HG03520 (cell line): Measurements from ENCODE around the gene USH2A.

Experiments used
- ATAC-seq: cut with Tn5 transposase; IDR thresholded peaks from one replicate; pipeline ENCODE4 v1.9.1; 2021; ENCODE audit warnings: mild to moderate bottlenecking, moderate library complexity; ENCODE audit not compliant: unreplicated experiment

The USH2A gene

DNA sequence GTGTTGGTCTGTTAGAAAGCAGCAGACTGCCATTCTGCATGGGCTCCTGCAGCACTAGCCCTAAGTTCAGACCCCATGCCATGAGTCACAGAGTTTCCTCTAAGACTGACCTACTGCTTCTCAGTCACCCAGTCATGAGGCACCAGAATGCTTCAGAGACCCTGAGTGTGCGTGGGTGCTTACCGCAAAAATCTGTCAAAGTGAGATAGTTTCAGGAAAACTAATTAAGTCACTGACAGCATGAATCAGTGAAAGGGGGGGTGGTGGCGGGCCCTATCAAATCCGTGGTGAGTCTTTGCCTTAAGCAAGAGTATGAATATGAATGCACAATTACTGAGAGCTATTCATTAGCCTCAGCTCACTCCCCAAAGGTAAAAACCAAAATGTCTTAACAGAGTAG is 758.0 kb downstream of the USH2A start:
- ATAC-seq: peak; percentile 70

DNA sequence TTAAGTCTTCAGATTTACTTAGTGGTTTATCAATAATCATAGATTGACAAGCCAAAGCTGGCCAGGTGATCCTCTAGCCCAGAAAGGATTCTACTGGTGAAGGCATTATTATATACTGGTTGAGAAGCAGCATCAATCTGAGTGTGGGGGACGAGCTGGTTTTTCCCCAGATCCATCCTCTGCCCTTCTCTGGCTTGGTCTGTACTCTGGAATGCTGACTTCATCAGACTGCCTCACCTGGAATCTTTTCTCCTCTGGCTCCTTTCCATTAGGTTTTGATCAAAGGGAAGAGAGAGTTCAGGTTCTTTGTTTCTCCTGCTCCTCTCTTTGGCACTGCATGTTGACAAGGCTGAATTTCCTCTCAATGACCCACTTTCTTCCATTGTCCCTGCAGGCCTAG is 762.2 kb downstream of the USH2A start:
- no peak for ATAC-seq

- no peak for ATAC-seq
Observed at GRCh38 chr1:215660259-215660658, 763.0 kb downstream of the USH2A start.

- ATAC-seq: no peak
Observed at GRCh38 chr1:215657047-215657446, 766.2 kb downstream of the USH2A start.

DNA sequence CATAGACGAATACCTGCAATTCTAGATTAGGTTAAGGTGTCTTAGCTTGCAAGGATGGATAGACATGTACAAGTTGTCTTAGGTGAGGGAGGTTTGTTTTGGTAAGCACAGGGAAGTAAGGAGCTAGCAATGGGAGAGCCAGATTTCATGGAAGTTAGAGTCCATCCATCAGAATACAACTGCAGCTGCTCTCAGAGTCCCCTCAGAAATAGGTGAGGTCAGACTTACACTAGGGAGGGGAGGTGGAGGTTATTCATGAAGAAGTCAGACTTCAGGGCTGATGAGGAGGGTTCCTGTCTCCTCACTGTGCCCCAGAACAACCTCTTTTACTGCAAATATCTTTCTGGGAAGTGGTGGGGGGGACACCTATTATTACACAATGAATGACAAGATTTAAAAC is 770.9 kb downstream of the USH2A start:
- no peak for ATAC-seq

GRCh38 chr1:215651867-215652266 is 771.4 kb downstream of the USH2A start:
- ATAC-seq: no peak

DNA sequence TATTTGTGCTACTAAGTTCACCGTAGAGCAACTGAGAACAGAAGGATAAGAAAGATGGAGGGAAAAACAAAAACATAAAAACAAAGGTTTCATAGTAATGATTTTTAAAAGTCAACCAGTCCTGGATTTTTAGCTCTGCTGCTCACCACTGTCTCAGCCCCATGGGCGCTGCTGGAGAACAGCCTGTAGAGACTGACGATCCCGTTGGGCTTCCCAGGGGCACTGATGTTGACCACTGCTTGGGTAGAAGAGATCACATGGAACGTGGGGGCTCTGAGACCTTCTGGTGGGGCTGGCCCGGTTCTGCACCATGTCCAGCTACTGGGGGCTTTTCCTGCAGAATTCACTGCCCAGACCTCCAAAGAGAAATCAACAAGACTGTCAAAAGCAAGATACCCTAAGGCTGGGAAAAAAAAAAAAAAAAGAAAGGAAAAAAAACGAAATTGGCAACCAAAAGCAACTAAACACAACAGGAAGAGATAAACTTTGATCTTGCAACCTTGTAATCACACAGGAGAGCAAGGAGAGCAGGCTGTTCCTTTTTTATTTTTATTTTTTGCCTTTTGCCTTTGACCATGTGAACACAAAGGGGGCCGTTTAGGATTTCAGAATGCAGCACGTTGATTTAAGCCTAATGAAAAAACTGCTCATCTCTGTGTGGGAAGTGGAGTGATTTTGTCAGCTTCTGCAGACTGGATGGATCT is 772.6 kb downstream of the USH2A start:
- ATAC-seq: no peak

DNA sequence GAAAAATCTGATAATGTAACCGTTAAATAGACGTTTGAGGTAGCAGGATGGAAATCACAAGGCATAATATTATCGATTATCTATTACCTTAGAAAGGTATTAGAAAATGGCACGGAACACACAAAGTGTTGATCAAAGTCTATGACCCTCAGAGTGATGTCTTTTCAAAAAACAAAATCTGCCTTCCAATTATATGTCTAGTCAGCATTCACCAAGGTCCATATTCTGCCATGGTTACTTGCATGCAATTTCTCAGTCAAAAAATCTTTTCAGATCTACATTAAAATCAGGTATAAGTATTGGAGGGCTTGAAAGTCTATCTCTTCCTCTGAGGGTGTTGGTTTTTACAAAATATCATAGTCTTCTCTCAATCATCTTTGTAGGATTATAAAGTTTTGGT is 774.3 kb downstream of the USH2A start:
- no peak for ATAC-seq

GRCh38 chr1:215647738-215648137 is 775.5 kb downstream of the USH2A start:
- ATAC-seq: no peak

GRCh38 chr1:215645861-215646260 is 777.4 kb downstream of the USH2A start:
- no peak for ATAC-seq

DNA sequence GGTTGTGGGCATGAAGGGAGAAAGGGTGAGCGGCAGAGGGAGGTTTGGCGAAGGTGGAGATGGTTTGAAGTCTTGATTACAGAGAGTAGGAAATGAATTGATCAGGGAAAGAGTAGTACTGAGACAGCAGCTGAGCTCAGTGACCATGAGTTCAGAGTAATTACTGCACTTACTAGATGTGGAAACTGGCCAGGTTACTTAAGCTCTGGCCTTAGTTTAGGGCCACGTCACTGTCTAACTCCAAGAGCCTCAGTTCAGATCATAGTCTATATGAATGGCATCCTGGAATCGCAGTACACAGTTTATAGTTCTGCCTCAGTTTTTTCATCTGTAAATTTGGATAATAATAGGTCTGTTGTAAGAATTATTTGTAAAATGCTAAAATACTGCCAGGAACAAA is 778.1 kb downstream of the USH2A start:
- ATAC-seq: no peak

DNA sequence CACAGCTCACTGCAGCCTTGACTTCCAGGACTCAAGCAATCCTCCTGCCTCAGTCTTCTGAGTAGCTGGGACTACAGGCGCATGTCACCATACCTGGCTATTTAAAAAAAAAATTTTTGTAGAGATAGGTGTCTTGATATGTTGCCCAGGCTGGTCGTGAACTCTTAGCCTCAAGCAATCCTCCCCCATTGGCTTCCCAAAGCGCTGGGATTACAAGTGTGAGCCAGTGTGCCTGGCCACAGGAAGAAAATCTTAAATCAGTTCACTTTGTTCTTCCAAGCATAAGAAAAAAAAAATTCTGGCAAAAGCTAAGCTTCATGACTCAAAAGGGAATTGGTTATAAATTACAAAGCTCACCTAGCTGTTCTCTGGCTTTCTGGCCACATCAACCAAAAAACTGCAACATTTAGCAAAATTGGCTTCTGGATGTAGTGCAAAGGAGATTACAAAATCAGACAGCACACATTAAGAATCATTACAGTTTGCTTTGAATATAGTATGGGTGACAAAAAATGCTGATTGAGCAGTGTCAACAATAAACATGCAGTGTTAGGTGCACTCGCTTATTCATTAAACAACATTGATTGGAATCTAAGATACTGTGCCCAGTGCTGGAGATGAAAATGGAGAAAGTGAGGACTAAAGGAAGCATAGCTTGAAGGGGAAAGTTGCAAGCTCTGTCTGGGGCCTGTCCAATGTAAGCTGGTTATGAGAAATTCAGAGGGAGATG is 779.5 kb downstream of the USH2A start:
- no peak for ATAC-seq

DNA sequence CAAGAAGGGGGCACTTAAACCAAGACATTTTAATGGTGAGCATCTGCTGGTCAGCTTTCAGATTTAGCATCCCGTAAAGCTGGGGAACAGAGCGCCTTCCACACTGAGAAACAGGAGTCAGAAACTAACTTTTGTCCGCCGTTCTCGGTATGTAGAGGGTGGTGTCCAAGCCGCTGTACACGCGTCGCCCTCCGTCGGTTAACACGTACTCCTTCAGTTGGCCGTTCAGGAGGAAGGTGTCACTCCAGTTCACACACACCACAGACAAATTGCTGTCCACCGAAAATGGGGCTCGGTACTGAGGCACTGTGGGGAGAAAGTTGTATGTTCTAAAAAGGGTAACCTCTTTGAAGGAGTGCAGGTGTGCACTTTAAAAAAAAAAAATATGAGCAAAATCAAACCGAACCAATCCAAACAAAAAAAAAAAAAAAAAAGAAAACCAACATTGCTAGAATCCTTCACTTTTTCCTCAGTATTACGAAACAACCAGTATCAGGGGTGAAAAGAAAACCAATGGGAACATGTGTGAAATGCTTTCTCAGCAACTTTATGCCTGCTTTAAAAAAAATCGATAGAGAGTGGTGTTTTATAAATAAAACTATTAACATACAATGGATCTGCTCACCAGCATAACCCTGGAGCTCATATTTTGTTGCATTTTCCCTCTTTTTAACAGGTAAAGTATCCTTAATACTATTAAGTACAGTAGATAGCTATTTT is 782.7 kb downstream of the USH2A start:
- no peak for ATAC-seq

- no peak for ATAC-seq
Observed at GRCh38 chr1:215637041-215637573, 786.1 kb downstream of the USH2A start.

DNA sequence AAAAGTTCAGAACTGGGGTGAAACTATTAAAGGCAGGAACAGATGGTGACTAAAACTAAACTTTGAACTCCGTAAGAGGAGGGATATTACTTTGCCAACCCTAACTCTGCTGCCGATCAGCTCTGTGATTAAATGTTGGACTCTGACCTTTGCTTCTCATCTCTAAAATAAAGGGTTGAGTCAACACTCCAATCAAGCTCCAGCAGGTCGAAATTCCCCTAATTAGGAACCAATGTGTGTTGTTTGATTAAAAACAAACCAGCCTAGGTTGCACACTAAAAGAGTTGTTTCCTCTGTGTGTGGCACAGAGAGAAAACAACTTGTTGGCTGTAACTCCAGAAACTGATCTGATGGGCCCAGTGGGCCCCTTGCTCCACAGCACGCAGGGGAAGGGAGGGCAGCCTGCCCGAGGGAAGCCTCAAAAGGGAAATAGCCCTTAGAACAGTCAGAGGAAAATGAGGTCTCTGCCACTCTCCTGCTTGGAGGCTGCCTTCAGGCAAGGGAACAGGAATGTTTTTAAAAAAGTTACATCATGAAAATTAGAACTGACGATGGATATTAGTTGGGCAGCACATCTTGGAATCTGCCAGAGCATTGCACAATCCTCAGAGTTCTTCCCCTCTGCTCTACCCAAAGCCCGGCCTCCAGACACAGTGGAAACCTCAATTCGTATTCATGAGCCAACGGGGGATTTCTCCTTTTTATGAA is 786.8 kb downstream of the USH2A start:
- ATAC-seq: no peak

DNA sequence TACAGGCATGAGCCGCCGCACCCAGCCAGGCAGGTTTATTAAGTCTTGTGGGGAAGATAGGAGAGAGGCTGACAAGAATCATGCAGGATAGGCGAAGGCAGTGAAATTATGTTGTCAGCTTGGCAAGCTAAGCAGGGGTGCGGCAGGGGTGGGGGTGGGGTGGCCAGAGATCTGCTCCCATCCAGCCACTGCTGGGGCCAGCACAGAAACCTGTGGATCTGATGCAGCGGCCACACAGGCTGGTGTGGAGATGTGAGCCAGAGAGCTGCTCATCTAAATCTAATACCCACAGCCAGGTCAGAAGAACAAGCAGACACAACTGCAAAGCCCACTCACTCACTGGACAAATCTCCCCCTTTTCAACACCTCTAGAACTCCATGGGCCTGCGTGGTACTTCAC is 787.4 kb downstream of the USH2A start:
- no peak for ATAC-seq

DNA sequence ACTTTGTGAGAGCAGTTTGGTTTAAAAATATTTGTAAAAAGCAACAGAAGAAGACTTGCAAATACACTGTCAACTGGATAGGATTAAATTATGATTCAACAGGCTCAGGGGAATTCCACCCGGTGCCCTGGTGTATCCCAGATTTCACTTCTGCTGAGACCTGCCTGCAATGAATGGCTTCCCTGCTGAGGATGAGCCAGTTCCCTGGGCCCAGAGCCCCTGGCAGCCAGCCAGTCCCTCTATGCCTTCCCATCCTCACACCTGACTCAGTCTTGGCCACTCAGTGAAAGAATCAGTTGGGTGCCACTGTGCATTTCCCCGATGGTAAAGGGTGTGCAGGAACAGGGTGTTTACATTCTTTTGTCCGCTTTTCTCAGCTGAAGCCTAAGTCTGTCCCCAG is 791.8 kb downstream of the USH2A start:
- ATAC-seq: no peak

DNA sequence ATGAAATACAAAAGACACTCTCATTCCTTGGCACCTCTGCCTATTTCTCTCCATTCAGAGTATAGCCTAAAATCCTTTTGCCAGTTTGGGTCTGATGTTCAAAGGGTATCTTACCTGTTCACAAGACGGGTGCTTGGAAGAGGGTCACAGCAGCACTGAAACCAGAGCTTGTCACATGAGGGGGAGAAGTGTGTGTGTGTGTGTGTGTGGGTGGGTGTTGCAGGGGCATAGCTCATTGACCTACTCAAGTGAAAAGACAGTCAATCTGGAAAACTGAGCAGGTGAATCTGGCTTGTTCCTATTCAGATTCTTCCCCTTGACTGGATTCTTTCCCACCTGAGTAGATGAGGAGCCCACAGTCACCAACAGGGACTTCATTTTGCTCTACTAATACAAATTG is 792.2 kb downstream of the USH2A start:
- ATAC-seq: no peak

DNA sequence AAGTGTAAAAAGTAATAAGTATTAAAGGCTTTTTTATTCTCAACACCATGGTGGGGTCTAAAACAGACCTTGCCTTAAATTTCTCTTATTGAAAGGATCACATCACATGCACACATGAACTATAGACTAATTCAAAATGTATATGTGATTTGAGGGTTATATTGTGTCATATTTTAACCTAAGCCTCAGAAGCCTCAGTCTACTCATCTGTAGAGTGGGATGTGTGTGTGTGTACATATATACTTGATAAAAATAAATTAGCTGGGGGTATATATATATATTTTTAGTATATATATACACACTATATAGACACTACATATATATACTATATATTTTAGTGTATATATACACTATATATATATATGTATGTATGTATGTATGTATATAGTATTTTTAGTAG is 797.3 kb downstream of the USH2A start:
- ATAC-seq: no peak

DNA sequence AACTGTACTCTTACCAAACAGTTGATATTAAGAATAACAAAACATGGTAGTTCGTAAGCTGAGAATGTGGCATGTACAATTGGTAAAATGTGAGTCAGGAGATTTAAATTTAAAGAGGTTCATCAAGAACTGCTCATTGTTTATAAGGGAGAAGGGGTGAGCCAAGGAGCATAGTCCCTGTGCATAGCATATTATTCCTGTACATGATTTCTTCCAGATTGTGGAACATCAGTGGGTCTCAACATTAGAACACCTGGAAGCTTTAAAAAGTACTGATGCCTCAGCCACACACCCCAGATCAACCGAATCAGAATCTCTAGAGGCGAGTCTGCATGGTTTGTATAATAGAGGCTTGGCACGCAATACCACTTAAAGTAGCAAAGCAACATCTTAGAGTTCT is 800.1 kb downstream of the USH2A start:
- no peak for ATAC-seq

- ATAC-seq: no peak
Observed at GRCh38 chr1:215617979-215618378, 805.3 kb downstream of the USH2A start.
